ENCODE results near the gene C5orf15.

Gene C5orf15

GRCh38 chr5:133933169-133933509 is 35.3 kb downstream of the C5orf15 start:
- H3K4me2 ChIP-seq (ENCODE audit: low read length), result no peak overlapping the region
- no peak overlapping the region for H3K27ac ChIP-seq (ENCODE audit: low read depth, low read length, poor library complexity, severe bottlenecking)
- H3K9me2 ChIP-seq (ENCODE audit: low read depth, low read length), result no peaks in the 10 kb centered on the region
- no peak overlapping the region for H3K9ac ChIP-seq (ENCODE audit: low read length)
- H3F3A ChIP-seq (ENCODE audit: insufficient read depth, low read length), result no peaks in the 10 kb centered on the region
- peaks cover 4% of the 10 kb centered on the region; the same call in 1 of the 2 replicates for H3K27me3 ChIP-seq (ENCODE audit: insufficient read depth, low read length)
- TF ChIP-seq EZH2 (IDR thresholded peaks at IDR 0.05; ENCODE audit: borderline replicate concordance, low read length) (no peak), CTCF (IDR thresholded peaks at IDR 0.05; ENCODE audit: low read length) (no peak)
- H4K20me1 ChIP-seq (ENCODE audit: insufficient read depth, low read length), result no peaks in the 10 kb centered on the region
- no peaks in the 10 kb centered on the region for H3K9me3 ChIP-seq (ENCODE audit: low read length)
- peaks cover 6% of the 10 kb centered on the region for H3K4me1 ChIP-seq (ENCODE audit: insufficient read depth, low read length, severe bottlenecking)
- H2AFZ ChIP-seq (ENCODE audit: low read length), result no peak overlapping the region
- H3K79me2 ChIP-seq (ENCODE audit: insufficient read depth, low read length), result no peaks in the 10 kb centered on the region
- H3K36me3 ChIP-seq (ENCODE audit: insufficient read depth, low read length), result no peaks in the 10 kb centered on the region
- H3K4me3 ChIP-seq (ENCODE audit: low read depth, low read length, poor library complexity, severe bottlenecking), result no peak overlapping the region

- H2AFZ ChIP-seq (ENCODE audit: low read length), result no peak overlapping the region
- no peaks in the 10 kb centered on the region for H3K79me2 ChIP-seq (ENCODE audit: insufficient read depth, low read length)
- no peak overlapping the region for H3K27ac ChIP-seq (ENCODE audit: low read depth, low read length, poor library complexity, severe bottlenecking)
- H3F3A ChIP-seq (ENCODE audit: insufficient read depth, low read length), result no peaks in the 10 kb centered on the region
- no peaks in the 10 kb centered on the region for H3K36me3 ChIP-seq (ENCODE audit: insufficient read depth, low read length)
- TF ChIP-seq EZH2 (IDR thresholded peaks at IDR 0.05; ENCODE audit: borderline replicate concordance, low read length), result no peak
- no peak for TF ChIP-seq CTCF (IDR thresholded peaks at IDR 0.05; ENCODE audit: low read length)
- no peaks in the 10 kb centered on the region for H4K20me1 ChIP-seq (ENCODE audit: insufficient read depth, low read length)
- H3K4me1 ChIP-seq (ENCODE audit: insufficient read depth, low read length, severe bottlenecking), result peaks cover 6% of the 10 kb centered on the region
- H3K27me3 ChIP-seq (ENCODE audit: insufficient read depth, low read length), result peaks cover 4% of the 10 kb centered on the region; the same call in 1 of the 2 replicates
- H3K9me3 ChIP-seq (ENCODE audit: low read length), result no peaks in the 10 kb centered on the region
- no peak overlapping the region for H3K9ac ChIP-seq (ENCODE audit: low read length)
- no peak overlapping the region for H3K4me3 ChIP-seq (ENCODE audit: low read depth, low read length, poor library complexity, severe bottlenecking)
- no peaks in the 10 kb centered on the region for H3K9me2 ChIP-seq (ENCODE audit: low read depth, low read length)
- H3K4me2 ChIP-seq (ENCODE audit: low read length), result no peak overlapping the region
Observed at GRCh38 chr5:133932441-133933168, 35.8 kb downstream of the C5orf15 start.

GRCh38 chr5:133931546-133931945 is 36.9 kb downstream of the C5orf15 start:
- peaks cover 6% of the 10 kb centered on the region for H3K4me1 ChIP-seq (ENCODE audit: insufficient read depth, low read length, severe bottlenecking)
- H3K9ac ChIP-seq (ENCODE audit: low read length), result no peak overlapping the region
- no peak overlapping the region for H3K4me3 ChIP-seq (ENCODE audit: low read depth, low read length, poor library complexity, severe bottlenecking)
- H3K27me3 ChIP-seq (ENCODE audit: insufficient read depth, low read length), result peaks cover 4% of the 10 kb centered on the region; the same call in 1 of the 2 replicates
- no peaks in the 10 kb centered on the region for H3K36me3 ChIP-seq (ENCODE audit: insufficient read depth, low read length)
- H4K20me1 ChIP-seq (ENCODE audit: insufficient read depth, low read length), result no peaks in the 10 kb centered on the region
- H3K9me2 ChIP-seq (ENCODE audit: low read depth, low read length), result no peaks in the 10 kb centered on the region
- no peak overlapping the region for H3K4me2 ChIP-seq (ENCODE audit: low read length)
- no peaks in the 10 kb centered on the region for H3K79me2 ChIP-seq (ENCODE audit: insufficient read depth, low read length)
- H3K27ac ChIP-seq (ENCODE audit: low read depth, low read length, poor library complexity, severe bottlenecking), result no peak overlapping the region
- no peaks in the 10 kb centered on the region for H3K9me3 ChIP-seq (ENCODE audit: low read length)
- TF ChIP-seq EZH2 (IDR thresholded peaks at IDR 0.05; ENCODE audit: borderline replicate concordance, low read length), result no peak
- TF ChIP-seq CTCF (IDR thresholded peaks at IDR 0.05; ENCODE audit: low read length), result no peak
- H2AFZ ChIP-seq (ENCODE audit: low read length), result no peak overlapping the region
- H3F3A ChIP-seq (ENCODE audit: insufficient read depth, low read length), result no peaks in the 10 kb centered on the region

Data from OCI-LY1 (cell line).